Spleen (tissue), 11 donors: Measurements from ENCODE around the gene ZMIZ2. TPM values are rescaled to one million over a fixed set of nuclear protein-coding genes. Genes with fewer than 3 reads are reported as not detected.

ENCODE experiments used
- DNase-seq: peaks from one replicate; pipeline ENCODE4 v3.0.0-alpha.2; 2020
- H3K27ac ChIP-seq, 8 donors: fragments of 200-600 bp; sonication (generic) in 7 of 8; 1 replicate in 4 of 8; 2 replicates in 4 of 8; pipeline versions ENCODE4 v1.5.0 to v1.8.0; 2016 to 2021; ENCODE audit warnings: inconsistent platforms in 4 of 8, mild to moderate bottlenecking in 4 of 8, moderate library complexity in 1 of 8
- H3K27me3 ChIP-seq, 7 donors: fragments of 200-600 bp; sonication (generic) in 6 of 7; replicated peaks in 1 of 7; 1 replicate in 4 of 7; 2 replicates in 3 of 7; pipeline versions ENCODE4 v1.5.0 to v1.8.0; 2016 to 2021; ENCODE audit warnings: inconsistent platforms in 3 of 7, mild to moderate bottlenecking in 1 of 7
- H3K36me3 ChIP-seq, 6 donors: fragments of 200-600 bp; sonication (generic) in 5 of 6; 1 replicate in 4 of 6; 2 replicates in 2 of 6; pipeline versions ENCODE4 v1.5.0 to v1.8.0; 2016 to 2021; ENCODE audit warnings: inconsistent platforms in 2 of 6
- H3K4me1 ChIP-seq, 6 donors: fragments of 200-600 bp; sonication (generic) in 5 of 6; 1 replicate in 3 of 6; 2 replicates in 3 of 6; pipeline versions ENCODE4 v1.5.0 to v1.8.0; 2016 to 2021; ENCODE audit warnings: inconsistent platforms in 3 of 6
- H3K4me3 ChIP-seq, 8 donors: fragments of 200-600 bp; sonication (generic) in 7 of 8; 1 replicate in 4 of 8; 2 replicates in 4 of 8; pipeline versions ENCODE4 v1.5.0 to v1.8.0; 2016 to 2021; ENCODE audit warnings: inconsistent platforms in 4 of 8, mild to moderate bottlenecking in 4 of 8, moderate library complexity in 2 of 8
- H3K9me3 ChIP-seq, 8 donors: fragments of 200-600 bp; sonication (generic) in 7 of 8; 1 replicate in 4 of 8; 2 replicates in 4 of 8; pipeline versions ENCODE4 v1.5.0 to v1.8.0; 2016 to 2021; ENCODE audit warnings: inconsistent platforms in 4 of 8
- CTCF ChIP-seq, 11 experiments: fragments of 200-600 bp in 7 of 11; fragments of 450-650 bp in 4 of 11; sonication (generic) in 4 of 11; IDR thresholded peaks in 8 of 11; conservative IDR thresholded peaks in 3 of 11; 1 replicate in 7 of 11; 2 replicates in 4 of 11; pipeline versions ENCODE4 v1.4.0 to v1.8.0; 2016 to 2021; ENCODE audit warnings: antibody characterized with exemption in 11 of 11, inconsistent platforms in 4 of 11, mild to moderate bottlenecking in 1 of 11
- POLR2A ChIP-seq, 3 donors: fragments of 450-650 bp; IDR thresholded peaks; one replicate each; pipeline ENCODE4 v1.5.1; 2017; ENCODE audit warnings: antibody characterized with exemption in 3 of 3, mild to moderate bottlenecking in 1 of 3
- POLR2AphosphoS5 ChIP-seq, 3 donors: sonication (generic); formaldehyde crosslinking; IDR thresholded peaks; one replicate each; pipeline ENCODE4 v1.5.1; 2017; ENCODE audit warnings: antibody characterized with exemption in 3 of 3
- WGBS, 5 donors: extraction: QIAGEN DNeasy Blood & Tissue Kit in 3 of 5; methylation state at CpG; one replicate each; pipeline versions ENCODE4 v1.1.5 to v1.1.7; 2013 to 2018; 5-methylcytosine and 5-hydroxymethylcytosine counted together
- intact Hi-C: fragments of 100-400 bp; cut with DNase I; formaldehyde crosslinking; loops from one replicate; pipeline ENCODE4 v1.15.0; 2023; ENCODE audit warnings: low total_unique reads
- polyA plus RNA-seq, 3 donors: library from polyadenylated mRNA; stranded (reverse); fragments of 200-250 nt; gene quantifications; one replicate each; pipeline ENCODE4 v1.2.1, GENCODE V29; 2013
- total RNA-seq, 7 donors: library from RNA; depleted of rRNA in 3 of 7; stranded (reverse); fragments of >200 nt in 3 of 7; fragmentation: NEBNext Ultra II Directional in 4 of 7; extraction: Animal tissue kit (Norgen Biotek cat#: 25700) in 4 of 7; gene quantifications; one replicate each; pipeline versions ENCODE4 v1.1.0 to v1.2.1, GENCODE V29; 2016 to 2021
- donor health status: healthy with polysubstance abuse.
- donor health status: DM: no; HTN: no; CAD: no; lungs with moderate emphysema.
- donor health status: DM: no; HTN: no; CAD: no.
- donor health status: Bipolar disorder and iron deficiency.
- donor health status: healthy.
- donor health status: DM: no; HTN: no; CAD: no.
- donor health status: DM: yes; HTN: yes; CAD: no.

The ZMIZ2 gene
- total and polyA plus RNA-seq, 10 donors = 27.7 to 160 (median 84.1) TPM

GRCh38 chr7:44791278-44792219 lies 42.9 kb downstream of the ZMIZ2 start:
- no peak for DNase-seq
- Histone ChIP-seq H3K4me1 (peaks cover 6 to 14% (median 11%) of the 10 kb centered on the region in 6 donors), H3K27ac (no peak overlapping the region), H3K4me3 (no peak overlapping the region), H3K9me3 (no peaks in the 10 kb centered on the region), H3K36me3 (no peaks in the 10 kb centered on the region), H3K27me3 (no peaks in the 10 kb centered on the region)
- no peak for TF ChIP-seq CTCF (IDR thresholded peaks at IDR 0.05 in 8 of 11, conservative IDR thresholded peaks at IDR 0.05 in 3 of 11)
- no peak for TF ChIP-seq POLR2AphosphoS5 (IDR thresholded peaks at IDR 0.05)
- TF ChIP-seq POLR2A (IDR thresholded peaks at IDR 0.05) = no peak
- intact Hi-C loops = no loop called here
- 86 to 93% (median 88%) methylated on average over 8 of the region's 8 CpGs for WGBS, 5 donors

GRCh38 chr7:44793919-44794318 lies 45.3 kb downstream of the ZMIZ2 start:
- Histone ChIP-seq H3K9me3 (no peaks in the 10 kb centered on the region), H3K36me3 (peaks cover 0 to 6% (median 2%) of the 10 kb centered on the region in 6 donors), H3K4me1 (peaks cover 18 to 29% (median 26%) of the 10 kb centered on the region in 6 donors), H3K27ac (no peak overlapping the region), H3K4me3 (no peak overlapping the region), H3K27me3 (no peaks in the 10 kb centered on the region)
- DNase-seq = no peak
- 83 to 92% (median 90%) methylated on average over 5 of the region's 5 CpGs for WGBS, 5 donors
- TF ChIP-seq POLR2AphosphoS5 (IDR thresholded peaks at IDR 0.05) (no peak), POLR2A (IDR thresholded peaks at IDR 0.05) (no peak), CTCF (IDR thresholded peaks at IDR 0.05 in 8 of 11, conservative IDR thresholded peaks at IDR 0.05 in 3 of 11) (no peak)
- intact Hi-C loops = no loop called here

GRCh38 chr7:44794331-44794730 lies 45.7 kb downstream of the ZMIZ2 start:
- no peaks in the 10 kb centered on the region for H3K9me3 ChIP-seq
- TF ChIP-seq POLR2A (IDR thresholded peaks at IDR 0.05) (no peak), POLR2AphosphoS5 (IDR thresholded peaks at IDR 0.05) (no peak), CTCF (IDR thresholded peaks at IDR 0.05 in 8 of 11, conservative IDR thresholded peaks at IDR 0.05 in 3 of 11) (no peak)
- H3K27me3 ChIP-seq = no peaks in the 10 kb centered on the region
- H3K4me3 ChIP-seq = no peak overlapping the region
- no peak for DNase-seq
- no peak overlapping the region for H3K27ac ChIP-seq
- intact Hi-C loops = no loop called here
- H3K4me1 ChIP-seq = peaks cover 22 to 33% (median 30%) of the 10 kb centered on the region in 6 donors
- H3K36me3 ChIP-seq = peaks cover 0 to 10% (median 5%) of the 10 kb centered on the region in 6 donors
- WGBS, 5 donors = 68 to 76% (median 70%) methylated on average over 3 of the region's 3 CpGs

GRCh38 chr7:44796034-44796503 lies 47.4 kb downstream of the ZMIZ2 start:
- DNase-seq = no peak
- Histone ChIP-seq H3K4me3 (peak overlapping the region; percentile 73 to 98 (median 84)), H3K36me3 (peaks cover 0 to 27% (median 23%) of the 10 kb centered on the region in 6 donors), H3K9me3 (no peaks in the 10 kb centered on the region), H3K27ac (peak overlapping the region; percentile 97 to 100 (median 99)), H3K27me3 (no peaks in the 10 kb centered on the region), H3K4me1 (peaks cover 22 to 46% (median 39%) of the 10 kb centered on the region in 6 donors)
- 0 to 1% (median 1%) methylated on average over 45 to 59 of the region's 59 CpGs for WGBS, 5 donors
- TF ChIP-seq POLR2A (IDR thresholded peaks at IDR 0.05) (no peak), CTCF (IDR thresholded peaks at IDR 0.05 in 8 of 11, conservative IDR thresholded peaks at IDR 0.05 in 3 of 11) (no peak), POLR2AphosphoS5 (IDR thresholded peaks at IDR 0.05) (no peak)
- intact Hi-C loops = loop anchor here (5.0 kb wide), 1 partner anchor 49 kb away; the partner anchor contains the start of gene ZMIZ2
